ENCODE results near the gene VIPR2. TPM values are rescaled to one million over a fixed set of nuclear protein-coding genes. Genes with fewer than 3 reads are reported as not detected.
"Not testable (repeated sequence)": the region's sequence is repeated elsewhere in the genome, so short reads cannot be mapped to it uniquely, and the experiment has no call there.

The VIPR2 gene
- total RNA-seq, 6 experiments from 2014 or later = 0.15 to 0.51 (median 0.26) TPM; not detected in 2

GRCh38 chr7:159004411-159004810 lies 140.3 kb downstream of the VIPR2 start:
- no peaks in the 10 kb centered on the region for H3K9me3 ChIP-seq
- intact Hi-C loops (cut with DNase I) = no loop called here
- WGBS (ENCODE audit: insufficient coverage, low coverage, low lambda C conversion rate, missing lambda C conversion rate) = 66% methylated on average over 10 of the region's 10 CpGs
- DNase-seq (no peak), ATAC-seq (no peak)
- TF ChIP-seq CTCF (IDR thresholded peaks at IDR 0.05) (no peak), POLR2A (IDR thresholded peaks at IDR 0.05) (no peak)
- H3K4me1 ChIP-seq = no peaks in the 10 kb centered on the region
- H3K36me3 ChIP-seq = no peaks in the 10 kb centered on the region
- H3K4me3 ChIP-seq = no peak overlapping the region
- H3K27me3 ChIP-seq = no peaks in the 10 kb centered on the region
- no peak overlapping the region for H3K27ac ChIP-seq

GRCh38 chr7:159001811-159002210 lies 142.9 kb downstream of the VIPR2 start:
- ATAC-seq = no peak
- TF ChIP-seq POLR2A (IDR thresholded peaks at IDR 0.05) = no peak
- no peak for TF ChIP-seq CTCF (IDR thresholded peaks at IDR 0.05)
- intact Hi-C loops (cut with DNase I) = no loop called here

GRCh38 chr7:159000859-159001435 lies 143.7 kb downstream of the VIPR2 start:
- H3K4me3 ChIP-seq = no peak overlapping the region
- no peaks in the 10 kb centered on the region for H3K36me3 ChIP-seq
- no peak for ATAC-seq
- DNase-seq = no peak
- H3K27me3 ChIP-seq = no peaks in the 10 kb centered on the region
- no peaks in the 10 kb centered on the region for H3K4me1 ChIP-seq
- H3K9me3 ChIP-seq = no peaks in the 10 kb centered on the region
- intact Hi-C loops (cut with DNase I) = no loop called here
- whole genome bisulfite sequencing (ENCODE audit: insufficient coverage, low coverage, low lambda C conversion rate, missing lambda C conversion rate) = 65% methylated on average over 19 of the region's 21 CpGs
- H3K27ac ChIP-seq = no peak overlapping the region
- no peak for TF ChIP-seq CTCF (IDR thresholded peaks at IDR 0.05)
- no peak for TF ChIP-seq POLR2A (IDR thresholded peaks at IDR 0.05)

More at GRCh38 chr7:159001811-159002210, 142.9 kb downstream of the VIPR2 start:
- Histone ChIP-seq H3K36me3 (no peaks in the 10 kb centered on the region), H3K4me1 (no peaks in the 10 kb centered on the region), H3K27me3 (no peaks in the 10 kb centered on the region), H3K27ac (no peak overlapping the region), H3K9me3 (no peaks in the 10 kb centered on the region), H3K4me3 (no peak overlapping the region)
- WGBS (ENCODE audit: insufficient coverage, low coverage, low lambda C conversion rate, missing lambda C conversion rate) = 45% methylated on average over 2 of the region's 12 CpGs
- no peak for DNase-seq

- ATAC-seq = no peak
- no peak overlapping the region for H3K27ac ChIP-seq
- no peaks in the 10 kb centered on the region for H3K27me3 ChIP-seq
- DNase-seq = no peak
- H3K4me3 ChIP-seq = no peak overlapping the region
- H3K9me3 ChIP-seq = no peaks in the 10 kb centered on the region
- no peaks in the 10 kb centered on the region for H3K36me3 ChIP-seq
- intact Hi-C loops (cut with DNase I) = no loop called here
- TF ChIP-seq CTCF (IDR thresholded peaks at IDR 0.05) = no peak
- TF ChIP-seq POLR2A (IDR thresholded peaks at IDR 0.05) = no peak
- no peaks in the 10 kb centered on the region for H3K4me1 ChIP-seq
- WGBS (ENCODE audit: insufficient coverage, low coverage, low lambda C conversion rate, missing lambda C conversion rate) = 65% methylated on average over 11 of the region's 13 CpGs
These were observed 144.6 kb downstream of the VIPR2 start for GRCh38 chr7:159000070-159000469.

GRCh38 chr7:158999496-158999895 lies 145.2 kb downstream of the VIPR2 start:
- Histone ChIP-seq H3K4me3 (no peak overlapping the region), H3K9me3 (no peaks in the 10 kb centered on the region), H3K27me3 (no peaks in the 10 kb centered on the region), H3K4me1 (no peaks in the 10 kb centered on the region), H3K36me3 (no peaks in the 10 kb centered on the region), H3K27ac (no peak overlapping the region)
- intact Hi-C loops (cut with DNase I) = no loop called here
- 100% methylated on average over 5 of the region's 21 CpGs for WGBS (ENCODE audit: insufficient coverage, low coverage, low lambda C conversion rate, missing lambda C conversion rate)
- DNase-seq = no peak
- no peak for ATAC-seq
- no peak for TF ChIP-seq CTCF (IDR thresholded peaks at IDR 0.05)
- TF ChIP-seq POLR2A (IDR thresholded peaks at IDR 0.05) = no peak

- H3K27me3 ChIP-seq; H3K27ac ChIP-seq; intact Hi-C loops (cut with DNase I); H3K4me1 ChIP-seq; H3K4me3 ChIP-seq; DNase-seq; ATAC-seq; H3K36me3 ChIP-seq; H3K9me3 ChIP-seq: not testable (repeated sequence)
- WGBS (ENCODE audit: insufficient coverage, low coverage, low lambda C conversion rate, missing lambda C conversion rate) = 82% methylated on average over 8 of the region's 9 CpGs
These were observed 146.4 kb downstream of the VIPR2 start for GRCh38 chr7:158998261-158998660.
